ENCODE results near the gene CTNNA3. TPM values are rescaled to one million over a fixed set of nuclear protein-coding genes. Genes with fewer than 3 reads are reported as not detected.
A peak's percentile ranks its signal among the peaks of the same experiment; 100 is the strongest.

The CTNNA3 gene
- total RNA-seq, 6 experiments from 2014 or later = 0.19 to 3.6 (median 1.2) TPM

- Histone ChIP-seq H3K27ac (no peak overlapping the region), H3K4me3 (no peak overlapping the region), H3K9me3 (no peaks in the 10 kb centered on the region), H3K36me3 (no peaks in the 10 kb centered on the region), H3K27me3 (no peaks in the 10 kb centered on the region), H3K4me1 (no peaks in the 10 kb centered on the region)
- intact Hi-C loops (cut with DNase I) = no loop called here
- DNase-seq (no peak), ATAC-seq (no peak)
- TF ChIP-seq POLR2A (IDR thresholded peaks at IDR 0.05) (no peak), CTCF (IDR thresholded peaks at IDR 0.05) (no peak)
- WGBS (ENCODE audit: insufficient coverage, low coverage, low lambda C conversion rate, missing lambda C conversion rate) = 79% methylated on average over 5 of the region's 5 CpGs
These were observed 754.5 kb downstream of the CTNNA3 start for GRCh38 chr10:66941491-66941890.

GRCh38 chr10:66940965-66941364 is 755.0 kb downstream of the CTNNA3 start:
- no peaks in the 10 kb centered on the region for H3K4me1 ChIP-seq
- H3K4me3 ChIP-seq = no peak overlapping the region
- no peak overlapping the region for H3K27ac ChIP-seq
- no peak for ATAC-seq
- intact Hi-C loops (cut with DNase I) = no loop called here
- WGBS (ENCODE audit: insufficient coverage, low coverage, low lambda C conversion rate, missing lambda C conversion rate) = 70% methylated on average over 3 of the region's 3 CpGs
- no peak for TF ChIP-seq POLR2A (IDR thresholded peaks at IDR 0.05)
- no peak for TF ChIP-seq CTCF (IDR thresholded peaks at IDR 0.05)
- H3K27me3 ChIP-seq = no peaks in the 10 kb centered on the region
- H3K9me3 ChIP-seq = no peaks in the 10 kb centered on the region
- DNase-seq = no peak
- H3K36me3 ChIP-seq = no peaks in the 10 kb centered on the region

DNA sequence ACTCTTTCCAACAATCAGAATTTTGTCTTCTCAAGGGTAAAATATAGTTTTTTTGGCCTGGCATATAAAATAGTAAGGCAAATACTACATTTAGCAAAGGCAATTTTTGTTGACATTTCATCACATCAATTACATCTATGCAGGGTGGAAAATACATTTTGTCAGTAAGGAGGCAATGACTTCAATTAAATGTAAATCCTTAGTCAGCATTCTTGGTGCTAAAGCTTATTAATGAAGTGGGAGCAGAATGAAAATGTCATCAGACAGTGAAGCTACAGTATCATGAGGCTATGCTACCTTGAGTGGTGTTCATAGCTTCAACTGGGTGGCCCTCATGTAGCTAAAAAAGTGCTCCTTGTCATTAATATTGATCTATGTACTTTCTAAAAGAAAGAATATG is 761.3 kb downstream of the CTNNA3 start:
- no peaks in the 10 kb centered on the region for H3K9me3 ChIP-seq

DNA sequence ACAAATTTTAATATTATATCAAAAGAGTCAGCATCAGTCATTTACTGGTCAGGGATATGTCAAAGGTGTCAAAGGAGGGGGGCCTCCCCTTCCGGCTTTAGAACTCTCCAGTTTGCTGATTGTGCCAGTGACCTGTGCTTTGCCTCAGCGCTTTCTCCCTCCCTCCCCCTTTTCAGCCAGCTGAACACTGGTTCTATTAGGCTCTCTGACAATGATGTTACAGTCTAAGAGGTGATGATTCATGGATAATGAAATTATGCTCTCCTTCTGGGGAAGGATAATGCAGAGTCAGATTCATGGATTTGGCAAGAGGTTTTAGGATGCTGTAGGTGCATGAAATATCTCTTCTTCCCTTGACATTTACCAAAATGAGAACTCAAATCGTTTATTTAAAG is 764.0 kb downstream of the CTNNA3 start:
- Histone ChIP-seq H3K4me1 (no peaks in the 10 kb centered on the region), H3K27me3 (peaks cover 0 to 9% of the 10 kb centered on the region in 2 donors), H3K4me3 (no peak overlapping the region), H3K27ac (no peak overlapping the region), H3K36me3 (no peaks in the 10 kb centered on the region), H3K9me3 (no peaks in the 10 kb centered on the region)
- TF ChIP-seq POLR2A (IDR thresholded peaks at IDR 0.05) (no peak), CTCF (IDR thresholded peaks at IDR 0.05) (no peak)
- intact Hi-C loops (cut with DNase I) = no loop called here
- ATAC-seq (no peak), DNase-seq (no peak)
- 40% methylated on average over 3 of the region's 3 CpGs for WGBS (ENCODE audit: insufficient coverage, low coverage, low lambda C conversion rate, missing lambda C conversion rate)

More for the DNA sequence above, 761.3 kb downstream of the CTNNA3 start:
- Histone ChIP-seq H3K4me1 (no peaks in the 10 kb centered on the region), H3K4me3 (no peak overlapping the region), H3K27ac (no peak overlapping the region), H3K36me3 (no peaks in the 10 kb centered on the region), H3K27me3 (peaks cover 0 to 4% of the 10 kb centered on the region in 2 donors)
- ATAC-seq = no peak
- intact Hi-C loops (cut with DNase I) = no loop called here
- TF ChIP-seq CTCF (IDR thresholded peaks at IDR 0.05) = no peak
- no peak for TF ChIP-seq POLR2A (IDR thresholded peaks at IDR 0.05)
- DNase-seq = no peak

DNA sequence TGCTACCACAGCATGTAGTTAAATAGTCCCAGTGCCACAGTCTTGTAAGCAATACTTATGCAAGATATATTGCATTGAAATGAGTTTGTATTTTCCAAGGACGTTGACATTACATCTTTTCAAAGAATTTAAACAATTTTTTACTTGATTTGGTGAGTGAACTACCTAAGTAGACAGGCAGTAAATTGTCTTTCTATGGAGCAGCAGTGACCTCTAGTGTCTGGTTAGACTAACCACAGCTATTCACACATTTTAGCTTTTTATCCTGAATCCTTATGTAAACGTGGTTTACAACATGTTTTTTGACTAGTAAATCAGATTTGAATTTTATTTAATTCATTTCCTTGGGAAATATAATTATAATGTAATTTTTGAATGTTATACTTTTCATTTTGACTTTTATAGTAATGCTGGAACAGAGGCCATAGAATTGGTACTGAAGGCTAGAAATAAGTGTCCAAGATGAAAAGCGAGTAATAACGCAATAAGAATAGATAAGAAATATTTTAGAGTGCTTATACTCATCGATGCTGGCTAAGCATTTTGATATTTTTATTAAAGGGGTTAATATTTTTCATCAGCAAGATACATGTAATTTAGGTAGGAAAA is 764.6 kb downstream of the CTNNA3 start:
- TF ChIP-seq CTCF (IDR thresholded peaks at IDR 0.05) (peak; percentile 74 to 85 (median 81)), POLR2A (IDR thresholded peaks at IDR 0.05) (no peak)
- ATAC-seq (peak; percentile 70 to 84 (median 76)), DNase-seq (no peak)
- Histone ChIP-seq H3K36me3 (no peaks in the 10 kb centered on the region), H3K27me3 (peaks cover 0 to 12% of the 10 kb centered on the region in 2 donors), H3K4me3 (no peak overlapping the region), H3K9me3 (no peaks in the 10 kb centered on the region), H3K27ac (no peak overlapping the region), H3K4me1 (no peaks in the 10 kb centered on the region)
- intact Hi-C loops (cut with DNase I) = no loop called here
- 20% methylated on average over 5 of the region's 5 CpGs for WGBS (ENCODE audit: insufficient coverage, low coverage, low lambda C conversion rate, missing lambda C conversion rate)

Data from right lobe of liver (tissue), 6 donors.